Measurements from ENCODE around the gene SRGAP2.
"Not testable (repeated sequence)": the region's sequence is repeated elsewhere in the genome, so short reads cannot be mapped to it uniquely, and the experiment has no call there.

DNA sequence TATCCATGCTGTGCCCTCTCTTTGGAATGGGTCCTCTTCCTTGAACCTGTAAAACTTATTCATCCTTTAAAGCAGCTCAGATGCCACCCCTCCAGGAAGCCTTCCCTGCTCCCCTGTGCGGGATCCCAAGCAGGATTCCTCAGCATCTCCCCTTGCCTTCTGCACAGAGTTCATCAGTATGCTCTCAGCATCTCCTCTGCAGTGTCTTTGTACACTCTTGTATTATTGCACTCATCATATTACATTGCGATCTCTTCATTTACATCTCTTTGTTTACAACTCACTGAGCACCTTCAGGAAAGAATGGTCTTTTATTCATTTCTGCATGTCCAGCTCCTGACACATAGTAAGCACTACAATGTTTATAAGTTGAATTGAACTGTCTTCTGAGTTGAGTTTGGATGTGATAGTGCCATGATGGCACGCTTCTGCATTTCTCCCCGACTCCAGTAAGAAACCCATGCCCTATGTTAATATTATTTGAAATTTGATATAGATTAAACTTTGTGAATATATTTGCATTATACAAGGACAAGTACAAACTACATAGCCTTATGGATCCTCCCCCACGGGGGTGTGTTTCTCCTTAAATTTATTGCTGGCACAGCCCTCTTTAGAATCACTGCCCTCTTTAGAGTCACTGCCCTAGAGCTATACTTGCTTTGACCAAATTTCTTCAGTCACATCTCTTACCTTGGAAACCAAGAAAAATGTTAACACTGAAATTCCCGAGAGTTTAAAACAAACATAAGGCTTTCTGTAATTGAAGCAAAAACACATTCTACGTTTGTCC, 12.5 kb downstream of the SRGAP2 start:
- TF ChIP-seq CREB1 (CRISPR knock-in tag; IDR thresholded peaks at IDR 0.05), result not testable (repeated sequence)
- TF ChIP-seq, protein P1, sequence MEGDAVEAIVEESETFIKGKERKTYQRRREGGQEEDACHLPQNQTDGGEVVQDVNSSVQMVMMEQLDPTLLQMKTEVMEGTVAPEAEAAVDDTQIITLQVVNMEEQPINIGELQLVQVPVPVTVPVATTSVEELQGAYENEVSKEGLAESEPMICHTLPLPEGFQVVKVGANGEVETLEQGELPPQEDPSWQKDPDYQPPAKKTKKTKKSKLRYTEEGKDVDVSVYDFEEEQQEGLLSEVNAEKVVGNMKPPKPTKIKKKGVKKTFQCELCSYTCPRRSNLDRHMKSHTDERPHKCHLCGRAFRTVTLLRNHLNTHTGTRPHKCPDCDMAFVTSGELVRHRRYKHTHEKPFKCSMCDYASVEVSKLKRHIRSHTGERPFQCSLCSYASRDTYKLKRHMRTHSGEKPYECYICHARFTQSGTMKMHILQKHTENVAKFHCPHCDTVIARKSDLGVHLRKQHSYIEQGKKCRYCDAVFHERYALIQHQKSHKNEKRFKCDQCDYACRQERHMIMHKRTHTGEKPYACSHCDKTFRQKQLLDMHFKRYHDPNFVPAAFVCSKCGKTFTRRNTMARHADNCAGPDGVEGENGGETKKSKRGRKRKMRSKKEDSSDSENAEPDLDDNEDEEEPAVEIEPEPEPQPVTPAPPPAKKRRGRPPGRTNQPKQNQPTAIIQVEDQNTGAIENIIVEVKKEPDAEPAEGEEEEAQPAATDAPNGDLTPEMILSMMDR (IDR thresholded peaks at IDR 0.05), result not testable (repeated sequence)
